GM21381 (cell line): ENCODE data around the gene CTIF.

Experiments used
- ATAC-seq: cut with Tn5 transposase; IDR thresholded peaks from one replicate; pipeline ENCODE4 v1.9.1; 2021; ENCODE audit warnings: mild to moderate bottlenecking, moderate library complexity; ENCODE audit not compliant: unreplicated experiment

CTIF gene

DNA sequence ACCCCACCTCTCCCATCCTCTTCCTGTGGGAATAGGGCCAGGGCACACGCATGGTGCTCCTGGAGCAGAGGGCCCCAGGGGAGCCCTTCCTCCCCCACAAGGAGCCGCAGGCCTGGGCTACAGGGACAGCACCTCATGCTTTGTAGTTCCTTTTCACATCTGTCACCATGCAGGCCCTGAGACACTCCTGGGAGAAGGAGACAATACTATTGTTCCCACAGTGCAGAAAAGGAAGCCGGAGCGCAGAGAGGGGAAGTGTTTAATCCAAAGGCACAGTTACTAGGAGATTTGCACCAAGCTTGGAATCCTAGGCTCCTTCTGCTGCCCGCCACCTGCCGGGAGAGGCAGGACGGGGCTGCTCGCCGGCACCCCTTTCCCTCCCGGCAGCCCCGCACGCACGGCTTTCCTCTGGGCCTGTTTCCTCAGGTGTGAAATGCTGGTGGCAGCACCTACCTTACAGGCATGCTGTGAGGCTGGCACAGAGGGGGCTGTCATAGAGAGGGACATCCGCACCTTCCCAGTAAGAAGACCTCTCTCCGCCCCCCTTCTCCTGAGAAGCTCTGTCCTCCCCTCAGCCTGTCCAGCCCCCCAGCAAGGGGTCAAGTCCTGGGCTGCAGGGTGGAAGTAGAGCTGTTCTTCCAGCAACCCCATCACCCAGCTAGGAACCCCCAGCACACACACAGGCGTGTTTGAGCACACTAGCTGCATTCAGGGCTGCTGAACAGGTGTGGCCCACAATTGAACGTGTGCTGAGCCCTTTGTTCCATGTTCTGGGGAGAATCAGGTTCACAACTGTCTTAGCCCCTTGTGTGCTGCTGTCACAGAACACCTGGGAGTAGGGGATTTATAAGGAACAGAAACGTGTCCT is 349.3 kb downstream of the CTIF start:
- ATAC-seq: no peak

DNA sequence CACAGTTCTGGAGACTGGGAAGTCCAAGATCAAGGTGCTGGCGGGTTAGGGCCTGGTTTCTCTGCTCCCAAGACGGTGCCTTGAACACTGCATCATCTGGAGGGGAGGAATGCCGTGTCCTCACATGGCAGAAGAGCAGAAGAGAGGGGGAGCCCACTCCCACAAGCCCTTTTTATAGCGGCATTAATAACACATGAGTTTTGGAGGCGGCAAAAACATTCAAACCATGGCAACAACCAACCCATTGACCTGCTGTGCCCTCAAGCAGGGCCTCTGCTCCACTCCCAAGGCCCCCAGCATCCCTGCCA is 349.9 kb downstream of the CTIF start:
- no peak for ATAC-seq

DNA sequence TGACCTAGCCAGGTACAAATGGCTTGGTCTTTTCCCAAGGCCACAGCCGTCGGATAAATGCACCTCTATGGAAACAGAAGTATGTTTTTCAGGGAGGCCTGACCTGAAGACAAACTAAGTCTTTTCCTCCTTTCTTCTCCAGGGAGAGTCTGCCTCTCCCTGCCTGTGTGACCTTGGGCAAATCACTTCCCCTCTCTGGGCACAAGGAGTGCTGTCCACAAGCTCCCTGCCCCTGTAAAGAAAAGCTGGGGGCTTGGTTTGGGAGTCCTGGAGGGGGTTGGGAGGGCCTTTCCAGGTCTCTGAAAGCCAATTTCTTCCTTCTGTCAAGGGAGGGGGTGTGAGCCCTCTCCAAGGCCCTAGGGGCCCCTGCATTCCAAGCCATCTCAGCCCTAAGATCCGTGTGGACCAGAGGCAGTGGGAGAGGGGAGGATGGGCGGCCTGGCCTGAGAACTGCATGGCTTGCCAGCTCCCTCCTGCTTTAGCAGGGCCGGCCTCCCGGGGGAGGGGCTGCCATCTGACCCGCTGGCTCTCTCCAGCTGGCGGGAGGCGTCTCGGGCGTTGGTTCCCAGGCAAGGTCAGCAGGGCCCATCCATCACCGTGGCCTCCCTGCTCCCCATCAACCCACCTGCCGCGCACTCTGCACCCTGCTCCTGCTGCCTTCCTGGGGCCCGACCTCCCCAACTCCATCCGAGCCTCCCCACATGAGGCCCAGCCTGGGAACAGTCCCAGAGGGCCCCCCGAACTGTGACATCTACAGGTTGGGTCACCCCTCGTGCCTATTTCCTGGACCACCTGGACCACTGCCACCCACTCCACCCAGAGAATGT is 350.5 kb downstream of the CTIF start:
- no peak for ATAC-seq

DNA sequence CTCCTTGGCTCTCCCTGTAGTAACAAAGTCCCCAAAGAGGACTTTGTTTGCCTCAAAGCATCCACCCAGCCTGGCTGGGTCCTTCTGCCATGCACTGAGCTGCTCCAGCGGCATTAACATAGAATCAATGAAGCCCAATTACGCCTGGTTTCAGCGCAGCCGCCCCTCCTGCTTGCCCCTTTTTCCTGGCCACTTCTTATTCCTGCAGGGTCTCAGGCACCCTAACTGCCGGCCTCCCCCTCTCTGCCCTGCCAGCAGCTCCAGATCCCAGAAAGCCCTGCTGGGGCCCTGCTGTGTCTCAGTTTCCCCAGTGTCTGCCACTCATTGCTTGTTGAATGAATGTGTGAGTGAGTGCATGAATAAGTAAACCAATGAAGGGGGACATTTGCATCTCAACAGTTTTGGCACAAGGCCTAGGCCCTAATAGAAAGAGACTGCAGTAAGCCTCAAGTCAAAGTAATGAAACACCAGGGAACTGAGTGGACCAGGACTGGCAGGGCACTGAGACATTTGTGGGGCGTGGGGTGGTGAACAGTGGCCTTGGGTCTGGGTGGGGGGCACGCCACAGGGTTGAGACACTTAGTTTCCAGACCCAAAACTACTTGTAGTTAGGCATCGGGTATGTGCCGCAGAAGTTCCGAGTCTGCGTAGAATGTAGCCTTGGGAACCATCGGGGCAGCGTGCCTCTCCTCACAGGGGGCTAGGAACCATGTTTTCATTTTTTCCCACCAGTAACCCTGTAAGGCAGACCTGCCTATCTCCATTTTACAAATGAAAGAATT is 351.3 kb downstream of the CTIF start:
- ATAC-seq: no peak

DNA sequence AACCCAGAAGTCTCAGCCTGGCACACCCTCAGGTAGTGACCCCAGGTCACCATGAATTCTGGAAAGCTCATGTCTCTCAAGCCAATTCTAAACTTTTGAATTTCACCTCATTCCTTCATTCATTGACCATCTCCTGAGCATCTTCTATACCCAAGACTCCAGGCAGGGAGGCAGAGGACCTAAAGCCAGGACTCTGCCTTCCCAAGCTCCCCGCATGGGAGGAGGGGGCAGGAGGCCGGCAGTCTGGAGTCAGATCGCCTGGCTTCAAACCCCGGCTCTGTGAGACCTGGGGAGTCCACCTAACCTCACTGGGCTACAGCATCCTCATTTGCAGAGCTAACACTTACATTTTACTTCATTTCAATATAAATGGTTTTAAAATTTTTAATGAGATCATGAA is 352.9 kb downstream of the CTIF start:
- no peak for ATAC-seq

DNA sequence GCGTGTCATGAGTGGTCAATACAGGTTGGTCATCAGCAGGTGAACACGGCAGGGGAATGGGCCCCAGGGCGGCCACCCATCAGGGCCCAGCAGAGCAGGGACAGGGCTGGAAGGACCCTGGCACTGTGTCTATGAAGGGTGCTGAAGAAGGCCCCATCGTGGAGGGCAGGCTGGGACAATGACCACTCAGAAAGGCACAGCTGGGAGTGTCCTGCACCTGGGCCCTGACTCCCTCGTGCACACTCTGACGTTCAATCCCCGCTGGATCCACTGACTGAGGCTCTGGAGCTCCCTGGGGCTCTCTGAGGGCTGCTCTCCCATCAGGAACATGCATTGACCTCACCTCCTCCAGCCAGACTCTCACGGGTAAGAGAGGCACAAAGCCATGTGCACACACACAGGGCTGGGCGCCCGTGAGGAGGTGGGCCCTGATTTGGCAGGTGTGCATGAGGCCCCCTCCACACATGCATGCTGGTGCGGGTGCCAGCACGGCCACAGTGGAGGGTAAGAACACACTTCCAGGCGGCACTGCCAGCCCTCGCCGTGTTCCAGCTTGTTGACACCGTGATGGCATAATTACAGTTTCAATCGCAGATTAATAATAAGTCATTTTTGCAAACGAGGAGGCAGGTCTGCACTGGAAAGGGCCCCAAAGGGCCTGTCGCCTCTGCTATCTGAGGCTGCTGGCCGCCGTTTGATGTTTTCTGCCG is 353.5 kb downstream of the CTIF start:
- ATAC-seq: no peak

DNA sequence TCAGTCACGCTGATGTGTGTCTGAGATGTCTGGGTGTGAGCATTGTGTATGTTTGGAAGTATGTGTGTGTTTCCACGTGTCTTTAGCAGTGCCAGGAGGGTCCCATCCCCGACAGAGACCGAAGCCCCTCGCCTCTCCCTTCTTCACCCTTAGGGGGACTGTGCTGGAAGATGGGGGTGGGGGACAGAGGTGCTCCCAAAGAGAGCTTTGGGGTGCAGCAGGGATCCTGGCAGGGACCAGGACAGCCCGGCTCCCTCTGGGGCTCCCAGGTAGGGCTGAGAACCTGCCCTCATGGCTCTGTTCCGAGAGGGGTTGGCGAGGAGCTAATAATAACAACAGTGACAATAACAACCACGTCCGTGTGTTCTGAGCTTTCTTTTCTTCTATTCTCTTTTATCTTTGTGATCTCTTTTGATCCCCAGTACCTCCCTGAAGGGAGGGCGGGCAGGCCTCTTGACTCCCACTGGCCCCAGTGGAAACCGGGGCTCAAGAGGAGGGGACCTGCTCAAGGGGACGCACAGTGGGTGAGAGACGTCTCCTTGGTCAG is 354.3 kb downstream of the CTIF start:
- no peak for ATAC-seq

DNA sequence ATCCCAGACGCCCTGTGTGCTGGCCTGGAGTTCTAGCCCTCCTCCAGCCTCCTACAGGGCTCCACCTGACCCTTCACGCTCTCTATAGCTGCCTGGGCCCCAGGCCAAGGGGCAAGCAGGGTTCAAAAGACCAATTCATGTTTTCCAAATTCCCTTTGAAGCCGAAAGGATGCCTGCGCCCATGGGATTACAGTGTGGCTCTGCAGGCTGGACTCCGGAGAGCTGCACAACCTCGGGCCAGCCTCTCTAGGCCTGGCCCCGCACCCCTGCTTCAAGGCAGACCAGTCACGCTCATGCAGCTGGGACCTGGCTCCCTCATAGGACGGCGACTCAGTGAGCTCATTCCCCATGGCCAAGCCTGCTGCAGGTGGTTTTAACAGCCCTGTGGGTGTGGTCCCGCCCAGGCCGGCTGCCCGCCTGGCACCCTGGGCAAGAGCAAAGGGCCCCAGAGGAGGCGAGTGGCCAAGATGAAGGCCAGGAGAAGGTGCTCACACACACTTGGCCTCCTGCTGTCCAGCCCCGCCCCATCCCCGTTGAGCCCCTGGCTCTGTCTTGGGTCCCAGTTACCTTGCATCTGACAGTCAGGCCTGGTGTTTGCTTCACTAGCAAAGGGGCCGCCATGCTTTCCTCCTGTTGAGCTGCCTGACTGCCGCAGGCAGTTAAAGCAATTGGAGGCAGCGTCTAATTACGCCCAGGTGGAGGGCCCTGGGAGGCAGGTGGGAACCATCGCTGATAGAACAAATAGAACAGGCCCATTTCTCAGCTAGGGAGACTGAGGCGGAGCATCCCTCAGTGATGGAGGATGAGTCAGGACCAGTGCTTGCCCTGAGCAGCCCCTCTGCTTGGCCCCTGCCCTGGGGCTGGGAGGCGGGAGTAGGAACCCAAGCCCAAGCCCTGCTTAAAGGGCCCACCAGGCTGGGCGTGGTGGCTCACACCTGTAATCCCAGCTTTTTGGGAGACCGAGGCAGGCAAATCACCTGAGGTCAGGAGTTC is 355.1 kb downstream of the CTIF start:
- no peak for ATAC-seq

DNA sequence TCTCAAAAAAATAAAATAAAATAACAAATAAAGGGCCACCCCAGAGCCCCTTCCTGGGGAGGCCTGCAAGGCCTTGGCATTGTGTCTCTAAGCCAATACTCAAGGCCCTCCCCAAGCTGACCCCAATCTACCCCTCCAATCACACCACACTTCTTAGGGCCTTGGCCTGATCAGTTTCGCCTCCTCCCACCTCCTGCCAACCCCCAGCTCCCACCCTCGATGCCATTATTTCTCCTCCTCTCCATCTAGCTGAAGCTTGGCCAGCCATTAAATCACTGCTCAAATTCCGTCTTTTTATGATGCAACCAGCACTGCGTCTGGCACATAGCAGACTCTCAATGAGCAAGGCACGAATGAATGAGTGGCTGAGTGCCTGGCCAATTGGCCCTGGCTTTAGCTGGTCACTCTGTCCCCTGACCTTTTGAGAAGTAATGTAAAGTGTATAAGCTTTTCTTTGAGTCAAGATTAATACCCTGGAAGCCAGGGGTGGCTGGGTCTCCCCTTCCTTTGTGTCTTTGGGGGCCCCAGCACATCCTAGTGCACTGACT is 356.0 kb downstream of the CTIF start:
- no peak for ATAC-seq

DNA sequence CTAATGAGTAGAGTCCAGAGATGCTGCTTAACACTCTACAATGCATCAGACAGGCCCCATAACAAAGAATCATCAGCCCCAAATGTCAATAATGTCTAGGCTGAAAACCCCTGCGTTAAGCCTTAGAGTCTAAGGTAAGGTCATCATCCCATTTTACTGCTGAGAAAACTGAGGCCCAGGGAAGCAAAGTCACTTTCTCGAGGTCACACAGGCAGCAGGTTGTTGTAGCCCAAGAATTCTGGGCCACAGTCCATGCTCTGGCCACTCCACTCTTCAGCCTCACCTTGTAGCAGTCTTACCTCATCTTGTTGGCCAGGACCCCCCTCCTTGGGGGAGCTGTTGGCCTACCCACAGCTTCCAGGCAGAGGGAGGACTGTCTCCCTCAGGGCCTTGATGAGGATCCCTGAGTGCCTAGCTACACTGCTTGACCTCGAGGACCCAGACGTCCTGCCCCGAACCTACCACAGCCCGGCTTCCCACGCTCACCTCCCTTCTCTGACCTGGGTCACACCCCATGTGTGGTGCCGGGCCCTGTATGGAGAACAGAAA is 357.6 kb downstream of the CTIF start:
- ATAC-seq: no peak

DNA sequence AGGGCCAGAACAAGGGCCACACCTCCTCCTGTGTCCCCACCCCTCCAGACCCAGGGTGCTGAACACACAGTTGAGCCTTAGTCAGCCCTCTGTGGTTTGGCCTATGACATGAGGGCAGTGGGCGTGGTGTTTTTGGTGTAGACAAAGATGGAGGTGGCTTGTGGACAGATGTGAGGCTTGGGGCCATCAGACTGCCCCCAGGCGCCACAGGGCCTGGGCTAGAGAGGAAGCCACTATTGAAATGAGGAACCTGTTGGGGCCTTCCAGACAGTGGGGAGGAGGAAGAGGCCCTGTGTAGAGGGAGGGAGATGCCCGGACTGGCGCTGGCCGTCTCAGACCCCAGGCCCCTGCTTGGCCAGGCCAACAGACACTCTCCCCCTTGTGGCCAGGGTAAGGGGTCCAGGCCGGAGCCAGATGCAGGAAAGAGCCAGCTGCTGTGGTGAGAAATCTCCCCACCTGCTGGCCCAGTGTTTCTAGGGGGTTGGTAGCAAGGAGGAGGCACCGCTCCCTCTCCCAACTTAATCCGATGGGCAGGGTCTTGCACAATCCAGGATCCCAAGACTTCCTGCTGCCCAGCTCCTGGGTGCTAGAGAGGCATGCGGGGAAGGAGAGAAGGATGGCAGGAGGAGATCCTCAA is 358.2 kb downstream of the CTIF start:
- no peak for ATAC-seq

DNA sequence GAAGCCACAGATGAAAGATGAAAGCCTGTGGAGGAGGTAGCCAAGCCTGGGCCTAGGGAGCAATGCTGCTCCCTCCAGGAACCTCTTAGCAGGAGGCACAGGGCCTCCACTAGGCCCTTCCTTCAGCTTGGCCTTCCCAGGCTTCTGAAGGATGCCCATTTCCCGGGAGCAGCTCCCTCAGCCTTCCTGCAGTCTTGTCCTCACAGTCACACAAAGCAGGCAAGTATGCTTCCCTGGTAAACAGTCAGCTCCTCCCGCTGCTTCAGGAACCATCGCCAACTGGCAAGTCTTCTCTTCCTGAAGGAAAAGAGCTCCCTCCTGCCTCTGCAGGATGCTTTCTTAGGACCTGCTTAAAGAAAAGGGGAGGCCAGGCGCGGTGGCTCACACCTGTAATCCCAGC is 358.7 kb downstream of the CTIF start:
- no peak for ATAC-seq

DNA sequence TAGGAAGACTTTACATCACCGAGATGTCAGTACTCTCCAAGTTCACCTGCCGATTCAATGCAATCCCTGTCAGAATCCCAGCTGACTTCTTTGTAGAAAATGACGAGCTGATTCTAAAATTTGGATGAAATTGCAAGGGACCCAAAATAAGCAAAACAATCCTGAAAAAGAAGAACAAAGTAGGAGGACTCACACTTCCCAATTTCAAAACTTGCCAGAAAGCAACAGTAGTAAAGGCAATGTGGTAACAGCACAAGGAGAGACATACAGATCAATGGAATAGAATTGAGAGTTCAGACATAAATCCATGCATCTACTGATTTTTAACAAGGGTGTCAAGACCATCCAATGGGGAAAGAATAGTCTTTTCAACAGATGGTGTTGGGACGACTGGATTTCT is 359.7 kb downstream of the CTIF start:
- no peak for ATAC-seq

DNA sequence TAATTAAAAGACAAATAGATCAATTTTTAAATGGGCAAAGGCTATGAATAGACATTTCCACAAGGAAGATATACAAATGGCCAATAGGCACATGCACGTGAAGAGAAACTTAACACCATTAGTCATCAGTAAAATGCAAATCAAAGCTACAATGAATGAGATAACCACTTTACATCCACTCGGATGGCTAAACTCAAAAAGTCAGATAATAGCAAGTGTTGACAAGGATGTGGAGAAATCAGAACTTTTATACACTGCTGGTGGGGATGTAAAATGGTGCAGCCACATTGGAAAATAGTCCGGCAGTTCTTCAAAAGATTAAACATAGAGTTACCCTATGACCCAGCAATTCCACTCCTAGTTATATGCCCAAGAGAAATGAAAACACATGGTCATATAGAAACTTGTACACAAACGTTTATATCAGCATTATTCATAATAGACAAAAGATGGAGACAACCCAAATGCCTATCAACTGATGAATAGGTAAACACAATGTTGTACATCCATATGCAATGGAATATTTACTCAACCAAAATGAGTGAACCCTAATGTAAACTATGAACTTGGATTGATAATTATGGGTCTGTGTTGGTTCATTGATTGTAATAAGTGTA is 360.8 kb downstream of the CTIF start:
- no peak for ATAC-seq

DNA sequence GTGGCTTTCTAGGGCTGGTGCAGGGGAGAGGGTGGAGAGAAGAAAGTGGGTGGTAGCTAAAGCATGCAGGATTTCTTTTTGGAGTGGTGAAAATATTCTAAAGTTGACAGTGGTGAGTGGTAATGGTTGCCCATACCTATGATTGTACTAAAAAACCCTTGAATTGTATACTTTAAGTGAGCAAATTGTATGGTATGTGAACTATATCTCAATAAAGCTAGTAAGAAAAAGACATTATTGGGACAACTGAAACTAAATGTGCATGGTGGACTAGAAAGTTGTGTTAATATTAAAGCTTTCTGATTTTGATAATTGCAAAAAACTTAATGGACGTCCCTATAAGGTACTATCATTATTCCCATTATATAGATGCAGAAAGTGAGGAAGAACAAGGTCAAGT is 361.6 kb downstream of the CTIF start:
- no peak for ATAC-seq

DNA sequence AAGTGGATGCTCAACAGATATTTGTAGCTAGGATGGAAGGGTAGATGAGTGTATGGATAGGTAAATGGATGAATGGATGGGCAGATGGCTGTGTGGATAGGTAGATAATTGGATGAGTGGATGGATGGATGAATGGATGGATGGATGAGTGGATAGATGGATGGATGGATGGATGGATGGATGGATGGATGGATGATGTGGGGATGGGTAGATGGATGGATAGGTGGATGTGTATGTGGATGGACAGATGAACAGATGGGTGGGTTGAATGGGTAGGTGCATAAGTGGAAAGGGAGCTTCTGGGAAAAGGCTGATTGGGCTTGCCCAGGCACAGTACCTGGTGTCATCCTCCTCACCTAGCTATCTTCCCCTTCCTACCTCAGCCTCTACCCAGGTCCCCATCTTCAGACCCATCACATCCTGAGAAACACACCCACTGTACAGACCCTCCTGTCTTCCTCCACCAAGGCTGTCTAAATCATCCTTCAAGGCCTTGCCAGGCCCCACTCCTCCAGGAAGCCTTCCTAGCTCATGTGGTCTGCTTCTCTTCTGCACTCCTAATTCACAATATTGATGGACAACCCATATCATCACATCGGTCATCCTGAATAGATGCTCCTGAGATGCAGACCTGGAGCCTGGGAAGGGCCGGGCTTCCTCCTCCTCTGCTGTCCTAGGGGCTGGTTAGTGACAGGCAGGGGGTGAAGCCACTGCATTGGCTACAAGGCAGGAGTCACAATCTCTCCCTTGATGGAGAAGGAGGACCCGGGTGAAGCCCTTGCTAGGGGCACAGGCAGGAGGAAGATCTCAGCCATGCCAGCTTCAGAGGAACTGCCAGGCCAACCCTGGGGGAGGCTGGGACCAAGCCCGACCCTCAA is 362.6 kb downstream of the CTIF start:
- ATAC-seq: no peak
